SK-N-SH (cell line): Measurements from ENCODE around the gene PRELP. TPM values are rescaled to one million over a fixed set of nuclear protein-coding genes. Genes with fewer than 3 reads are reported as not detected.
A peak's percentile ranks its signal among the peaks of the same experiment; 100 is the strongest.

Experiments
- CTCF ChIA-PET: fragments of 300-600, 350-600 bp; formaldehyde crosslinking; extraction: SDS; loops from one replicate; lab custom pipeline; 2021; lab: Yijun Ruan, JAX
- POLR2A ChIA-PET: fragments of 350-600 bp; sonication (Branson Sonifier 250); formaldehyde crosslinking; extraction: SDS; loops from one replicate; lab custom pipeline; 2020; ENCODE audit warnings: antibody characterized with exemption, inconsistent platforms; lab: Yijun Ruan, JAX
- DNase-seq: peaks from one replicate; pipeline ENCODE4 v3.0.0; 2012
- H2AFZ ChIP-seq: fragments of 200-600 bp; sonication (generic); 2 replicates; pipeline ENCODE4 v1.8.1; 2016; ENCODE audit warnings: antibody characterized with exemption, mild to moderate bottlenecking, low read depth
- H3F3A ChIP-seq: fragments of 200-600 bp; sonication (generic); replicated peaks from 2 replicates; pipeline ENCODE3; 2016; ENCODE audit warnings: antibody characterized with exemption, mild to moderate bottlenecking; ENCODE audit not compliant: insufficient read depth
- H3K27ac ChIP-seq, 2 experiments: fragments of 200-500 bp in 1 of 2; fragments of 200-600 bp in 1 of 2; sonication (Bioruptor generic) in 1 of 2; sonication (generic), shearing (Covaris generic) in 1 of 2; 2 replicates each; pipeline versions ENCODE4 v1.5.1 to v1.6.1; 2014 to 2016; ENCODE audit warnings: low read depth in 2 of 2, inconsistent platforms in 1 of 2, low read length in 1 of 2, mild to moderate bottlenecking in 1 of 2, mixed read lengths in 1 of 2
- H3K27me3 ChIP-seq: fragments of 200-600 bp; sonication (generic), shearing (Covaris generic); 2 replicates; pipeline ENCODE4 v1.6.1; 2016; ENCODE audit warnings: mixed run types; ENCODE audit not compliant: insufficient read depth
- H3K36me3 ChIP-seq, 2 experiments: fragments of 200-500 bp in 1 of 2; fragments of 200-600 bp in 1 of 2; sonication (Bioruptor generic) in 1 of 2; sonication (generic) in 1 of 2; replicated peaks in 1 of 2; 2 replicates each; pipeline versions ENCODE3 to v1.5.1; 2014 to 2016; ENCODE audit warnings: low read length in 1 of 2, mild to moderate bottlenecking in 1 of 2; ENCODE audit not compliant: insufficient read depth in 2 of 2, control insufficient read depth in 1 of 2
- H3K4me1 ChIP-seq, 2 experiments: fragments of 200-500 bp in 1 of 2; fragments of 200-600 bp in 1 of 2; sonication (Bioruptor generic) in 1 of 2; sonication (generic), shearing (Covaris generic) in 1 of 2; 2 replicates each; pipeline versions ENCODE4 v1.5.1 to v1.6.1; 2014 to 2016; ENCODE audit warnings: low read depth in 1 of 2, low read length in 1 of 2, mixed run types in 1 of 2; ENCODE audit not compliant: insufficient read depth in 2 of 2, control insufficient read depth in 1 of 2
- H3K4me2 ChIP-seq: fragments of 200-600 bp; sonication (generic), shearing (Covaris generic); 2 replicates; pipeline ENCODE4 v1.6.1; 2017; ENCODE audit warnings: mixed run types
- H3K4me3 ChIP-seq, 2 experiments: fragments of 200-500 bp in 1 of 2; fragments of 200-600 bp in 1 of 2; sonication (Bioruptor generic) in 1 of 2; sonication (generic), shearing (Covaris generic) in 1 of 2; 2 replicates each; pipeline versions ENCODE4 v1.5.1 to v1.8.1; 2014 to 2016; ENCODE audit warnings: low read depth in 2 of 2, inconsistent platforms in 1 of 2, low read length in 1 of 2, mild to moderate bottlenecking in 1 of 2, mixed read lengths in 1 of 2, moderate library complexity in 1 of 2
- H3K79me2 ChIP-seq: fragments of 200-600 bp; sonication (generic); 2 replicates; pipeline ENCODE4 v1.8.1; 2017; ENCODE audit warnings: mild to moderate bottlenecking; ENCODE audit not compliant: insufficient read depth
- H3K9ac ChIP-seq: fragments of 200-600 bp; sonication (generic); 2 replicates; pipeline ENCODE4 v1.6.1; 2017; ENCODE audit warnings: mixed run types
- H3K9me2 ChIP-seq: fragments of 200-600 bp; sonication (generic); 2 replicates; pipeline ENCODE4 v1.6.1; 2017; ENCODE audit warnings: mixed run types
- H3K9me3 ChIP-seq: fragments of 200-600 bp; sonication (generic); 2 replicates; pipeline ENCODE4 v1.6.1; 2017; ENCODE audit warnings: mixed run types, mild to moderate bottlenecking, moderate library complexity
- H4K20me1 ChIP-seq: fragments of 200-600 bp; sonication (generic); 2 replicates; pipeline ENCODE4 v1.6.1; 2017; ENCODE audit warnings: mild to moderate bottlenecking, mixed run types; ENCODE audit not compliant: insufficient read depth
- TCF12 ChIP-seq: IDR thresholded peaks from 2 replicates; pipeline ENCODE4 v1.4.0; 2012
- WGBS: methylation state at CpG from one replicate; pipeline ENCODE4 v1.1.6; 2017; ENCODE audit warnings: low lambda C conversion rate; 5-methylcytosine and 5-hydroxymethylcytosine counted together
- polyA plus RNA-seq, 3 experiments: library from polyadenylated mRNA; depleted of rRNA; stranded (reverse); fragments of >200 nt; gene quantifications; 2 replicates each; pipeline ENCODE4 v1.2.3, GENCODE V29; 2012
- TF ChIP-seq, protein P1 (sequence below): IDR thresholded peaks from 2 replicates; pipeline ENCODE4 v1.6.1; 2012; ENCODE audit warnings: mild to moderate bottlenecking, low read depth, low read length, moderate library complexity
- TF ChIP-seq, protein P2 (sequence below): fragments of 150-350 bp; IDR thresholded peaks from 2 replicates; pipeline ENCODE4 v1.6.1; 2017; ENCODE audit warnings: antibody characterized with exemption, low read length, low read depth, borderline replicate concordance
- TF ChIP-seq, protein P3 (sequence below): IDR thresholded peaks from 2 replicates; pipeline ENCODE4 v1.4.0; 2012; ENCODE audit warnings: low read depth

Gene PRELP
- polyA plus RNA-seq, 1 of the 3 experiments (the other 2 are of a cell fraction) = 0.48 TPM

DNA sequence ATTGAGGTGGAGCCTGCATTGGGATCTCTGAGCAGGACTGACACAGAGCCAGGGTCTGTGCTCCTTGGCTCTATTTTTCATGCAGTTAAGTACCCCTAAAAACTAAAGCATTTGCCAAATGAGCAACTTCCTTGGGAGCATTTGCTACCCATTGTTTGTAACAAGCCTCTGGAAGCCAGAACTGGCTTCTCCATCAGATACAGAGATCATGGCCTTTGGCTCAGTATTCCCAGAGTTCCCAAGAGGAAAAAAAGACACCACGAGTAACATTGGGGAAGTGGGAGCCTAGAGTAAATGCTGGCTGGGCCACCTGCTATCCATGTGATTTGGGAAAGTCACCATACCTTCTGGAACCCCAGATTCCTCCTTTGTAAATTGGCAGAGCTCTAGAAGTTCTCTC lies 63.1 kb downstream of the PRELP start (continued):
- TF ChIP-seq, protein P1, sequence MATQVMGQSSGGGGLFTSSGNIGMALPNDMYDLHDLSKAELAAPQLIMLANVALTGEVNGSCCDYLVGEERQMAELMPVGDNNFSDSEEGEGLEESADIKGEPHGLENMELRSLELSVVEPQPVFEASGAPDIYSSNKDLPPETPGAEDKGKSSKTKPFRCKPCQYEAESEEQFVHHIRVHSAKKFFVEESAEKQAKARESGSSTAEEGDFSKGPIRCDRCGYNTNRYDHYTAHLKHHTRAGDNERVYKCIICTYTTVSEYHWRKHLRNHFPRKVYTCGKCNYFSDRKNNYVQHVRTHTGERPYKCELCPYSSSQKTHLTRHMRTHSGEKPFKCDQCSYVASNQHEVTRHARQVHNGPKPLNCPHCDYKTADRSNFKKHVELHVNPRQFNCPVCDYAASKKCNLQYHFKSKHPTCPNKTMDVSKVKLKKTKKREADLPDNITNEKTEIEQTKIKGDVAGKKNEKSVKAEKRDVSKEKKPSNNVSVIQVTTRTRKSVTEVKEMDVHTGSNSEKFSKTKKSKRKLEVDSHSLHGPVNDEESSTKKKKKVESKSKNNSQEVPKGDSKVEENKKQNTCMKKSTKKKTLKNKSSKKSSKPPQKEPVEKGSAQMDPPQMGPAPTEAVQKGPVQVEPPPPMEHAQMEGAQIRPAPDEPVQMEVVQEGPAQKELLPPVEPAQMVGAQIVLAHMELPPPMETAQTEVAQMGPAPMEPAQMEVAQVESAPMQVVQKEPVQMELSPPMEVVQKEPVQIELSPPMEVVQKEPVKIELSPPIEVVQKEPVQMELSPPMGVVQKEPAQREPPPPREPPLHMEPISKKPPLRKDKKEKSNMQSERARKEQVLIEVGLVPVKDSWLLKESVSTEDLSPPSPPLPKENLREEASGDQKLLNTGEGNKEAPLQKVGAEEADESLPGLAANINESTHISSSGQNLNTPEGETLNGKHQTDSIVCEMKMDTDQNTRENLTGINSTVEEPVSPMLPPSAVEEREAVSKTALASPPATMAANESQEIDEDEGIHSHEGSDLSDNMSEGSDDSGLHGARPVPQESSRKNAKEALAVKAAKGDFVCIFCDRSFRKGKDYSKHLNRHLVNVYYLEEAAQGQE = no peak
- TF ChIP-seq, all 33 proteins: peak for 0

DNA sequence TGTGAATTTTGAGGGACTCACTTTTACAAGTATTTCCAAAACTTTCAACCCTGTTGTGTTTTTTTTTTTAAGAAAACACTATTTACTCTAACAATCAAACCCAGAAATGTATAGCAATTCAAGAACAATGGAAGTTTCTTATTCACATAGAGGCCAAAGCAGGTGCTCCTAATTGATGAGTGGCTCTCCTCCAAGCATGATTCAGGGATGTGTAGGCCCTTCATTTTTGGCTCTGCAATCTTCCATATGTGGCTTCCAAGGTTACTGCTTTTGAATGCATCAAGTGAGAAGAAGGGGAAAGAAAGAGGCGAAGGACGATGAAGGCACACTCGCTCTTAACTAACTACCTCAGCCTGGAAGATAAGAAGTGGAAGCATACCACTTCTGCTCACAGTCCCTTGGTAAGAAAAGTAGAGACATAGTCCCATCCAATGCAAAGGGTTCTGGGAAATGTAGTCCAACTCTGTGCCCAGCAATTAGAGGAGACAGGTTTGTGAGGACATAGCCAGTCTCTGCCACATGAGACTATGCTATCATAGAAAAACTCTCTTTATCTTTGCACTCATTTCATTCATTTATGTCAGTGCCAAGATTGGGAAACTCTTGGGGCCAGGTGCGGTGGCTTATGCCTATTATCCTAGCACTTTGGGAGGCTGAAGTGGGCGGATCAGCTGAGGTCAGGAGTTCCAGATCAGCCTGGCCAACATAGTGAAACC lies 64.4 kb downstream of the PRELP start:
- H3K9ac ChIP-seq = no peak overlapping the region
- H3K9me3 ChIP-seq = no peaks in the 10 kb centered on the region
- H3K4me1 ChIP-seq = peaks cover 0 to 27% of the 10 kb centered on the region in 2 experiments; a peak in 3 of 4 replicates
- H3K36me3 ChIP-seq = no peaks in the 10 kb centered on the region
- no peak for DNase-seq
- POLR2A ChIA-PET = no interaction called here
- H4K20me1 ChIP-seq = no peaks in the 10 kb centered on the region
- no peaks in the 10 kb centered on the region for H3K9me2 ChIP-seq
- 94% methylated on average over 5 of the region's 5 CpGs for WGBS
- H3F3A ChIP-seq = peaks cover 22% of the 10 kb centered on the region
- no peaks in the 10 kb centered on the region for H3K79me2 ChIP-seq
- H3K4me3 ChIP-seq = no peak overlapping the region
- H3K4me2 ChIP-seq = no peak overlapping the region
- CTCF ChIA-PET = interaction anchor here (1.5 kb wide), 1 partner anchor 16 kb away, joined by 3 read pairs; no protein-coding TSS in a partner anchor
- no peaks in the 10 kb centered on the region for H3K27me3 ChIP-seq
- H2AFZ ChIP-seq = peak overlapping the region; percentile 56; the same call in 1 of the 2 replicates
- H3K27ac ChIP-seq = no peak overlapping the region
- TF ChIP-seq, protein P2, sequence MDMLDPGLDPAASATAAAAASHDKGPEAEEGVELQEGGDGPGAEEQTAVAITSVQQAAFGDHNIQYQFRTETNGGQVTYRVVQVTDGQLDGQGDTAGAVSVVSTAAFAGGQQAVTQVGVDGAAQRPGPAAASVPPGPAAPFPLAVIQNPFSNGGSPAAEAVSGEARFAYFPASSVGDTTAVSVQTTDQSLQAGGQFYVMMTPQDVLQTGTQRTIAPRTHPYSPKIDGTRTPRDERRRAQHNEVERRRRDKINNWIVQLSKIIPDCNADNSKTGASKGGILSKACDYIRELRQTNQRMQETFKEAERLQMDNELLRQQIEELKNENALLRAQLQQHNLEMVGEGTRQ = no peak
- TF ChIP-seq, protein P3, sequence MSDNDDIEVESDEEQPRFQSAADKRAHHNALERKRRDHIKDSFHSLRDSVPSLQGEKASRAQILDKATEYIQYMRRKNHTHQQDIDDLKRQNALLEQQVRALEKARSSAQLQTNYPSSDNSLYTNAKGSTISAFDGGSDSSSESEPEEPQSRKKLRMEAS = 0 out of 2 replicates have a peak, but pooled peaks have one; percentile 16
- peak; percentile 28; the same call in 1 of the 2 replicates for TF ChIP-seq TCF12
- TF ChIP-seq, all 33 proteins: peak for 2

Other genes with a start within 250 kb of the PRELP start
- not detected in 2 replicates for gene CHIT1, start 246.1 kb upstream of the PRELP start, polyA plus RNA-seq (2012; rRNA removed)
- 26.2 and 33.5 TPM in 2 replicates for gene BTG2, start 170.3 kb upstream of the PRELP start, polyA plus RNA-seq (2012; rRNA removed)
- gene FMOD, start 124.7 kb upstream of the PRELP start, polyA plus RNA-seq (2012; rRNA removed) = not detected in 2 replicates
- gene OPTC, start 18.3 kb downstream of the PRELP start, polyA plus RNA-seq (2012; rRNA removed) = not detected in 2 replicates
- gene ATP2B4, start 151.0 kb downstream of the PRELP start, polyA plus RNA-seq (2012; rRNA removed) = 96.1 and 144 TPM in 2 replicates